ENCODE data around the gene B4GALT5. TPM values are rescaled to one million over a fixed set of nuclear protein-coding genes. Genes with fewer than 3 reads are reported as not detected.

B4GALT5 gene
- total RNA-seq, 1 experiment from 2014 or later: 65.0 TPM

- H3K4me1 Mint-ChIP-seq (ENCODE audit: low read depth, unreplicated experiment): peaks cover 57% of the 10 kb centered on the region
- CTCF ChIA-PET: interaction anchor here (0.7 to 0.9 kb wide), 2 partner anchors 93 to 192 kb away, joined by 3 to 4 read pairs; no protein-coding TSS in a partner anchor
These were observed 16.6 kb downstream of the B4GALT5 start for GRCh38 chr20:49697071-49697470.

GRCh38 chr20:49696594-49696993 lies 17.1 kb downstream of the B4GALT5 start:
- CTCF ChIA-PET: no interaction called here
- H3K4me1 Mint-ChIP-seq (ENCODE audit: low read depth, unreplicated experiment): peaks cover 61% of the 10 kb centered on the region
- no peak overlapping the region for H3K4me3 ChIP-seq (ENCODE audit: low read depth, low read length)
- H3K27me3 ChIP-seq (replicated peaks; ENCODE audit: control insufficient read depth, insufficient read depth, low read length): no peaks in the 10 kb centered on the region
- no peaks in the 10 kb centered on the region for H3K9me3 ChIP-seq
- intact Hi-C loops (cut with micrococcal nuclease; ENCODE audit: unreplicated experiment): no loop called here
- H3K36me3 ChIP-seq (ENCODE audit: control insufficient read depth, insufficient read depth, low read length): no peaks in the 10 kb centered on the region
- no peak overlapping the region for H3K27ac Mint-ChIP-seq (ENCODE audit: unreplicated experiment)
- POLR2A ChIA-PET: no interaction called here
- H3K36me3 Mint-ChIP-seq (ENCODE audit: insufficient read depth, unreplicated experiment): peaks cover 17% of the 10 kb centered on the region
- no peaks in the 10 kb centered on the region for H3K9me3 Mint-ChIP-seq (ENCODE audit: unreplicated experiment)
- no peaks in the 10 kb centered on the region for H3K27me3 Mint-ChIP-seq (ENCODE audit: insufficient read depth, unreplicated experiment)
- TF ChIP-seq CTCF (IDR thresholded peaks at IDR 0.05; ENCODE audit: insufficient read depth in 1 of 2, low read depth in 1 of 2, low read length in 1 of 2, severe bottlenecking in 1 of 2, unreplicated experiment in 1 of 2): no peak
- peaks cover 50% of the 10 kb centered on the region for H3K4me1 ChIP-seq
- no TSS peak for BruUV-seq (replicated peaks)
- no peak for DNase-seq
- H3K4me3 Mint-ChIP-seq (ENCODE audit: unreplicated experiment): no peak overlapping the region

More at GRCh38 chr20:49697071-49697470, 16.6 kb downstream of the B4GALT5 start:
- peaks cover 47% of the 10 kb centered on the region for H3K4me1 ChIP-seq
- peak in 1 of 2 experiments; percentile 39 for DNase-seq
- no peak overlapping the region for H3K4me3 Mint-ChIP-seq (ENCODE audit: unreplicated experiment)
- H3K27ac Mint-ChIP-seq (ENCODE audit: unreplicated experiment): peak overlapping the region; percentile 55
- peaks cover 21% of the 10 kb centered on the region for H3K36me3 Mint-ChIP-seq (ENCODE audit: insufficient read depth, unreplicated experiment)
- H3K9me3 Mint-ChIP-seq (ENCODE audit: unreplicated experiment): no peaks in the 10 kb centered on the region
- POLR2A ChIA-PET: no interaction called here
- no peaks in the 10 kb centered on the region for H3K36me3 ChIP-seq (ENCODE audit: control insufficient read depth, insufficient read depth, low read length)
- no peak overlapping the region for H3K4me3 ChIP-seq (ENCODE audit: low read depth, low read length)
- no TSS peak for BruUV-seq (replicated peaks)
- intact Hi-C loops (cut with micrococcal nuclease; ENCODE audit: unreplicated experiment): no loop called here
- no peak for TF ChIP-seq CTCF (IDR thresholded peaks at IDR 0.05; ENCODE audit: insufficient read depth in 1 of 2, low read depth in 1 of 2, low read length in 1 of 2, severe bottlenecking in 1 of 2, unreplicated experiment in 1 of 2)
- H3K27me3 Mint-ChIP-seq (ENCODE audit: insufficient read depth, unreplicated experiment): no peaks in the 10 kb centered on the region
- H3K9me3 ChIP-seq: no peaks in the 10 kb centered on the region
- H3K27me3 ChIP-seq (replicated peaks; ENCODE audit: control insufficient read depth, insufficient read depth, low read length): no peaks in the 10 kb centered on the region

- H3K36me3 Mint-ChIP-seq (ENCODE audit: insufficient read depth, unreplicated experiment): peaks cover 16% of the 10 kb centered on the region
- POLR2A ChIA-PET: no interaction called here
These were observed 17.8 kb downstream of the B4GALT5 start for GRCh38 chr20:49695830-49696229.

More at GRCh38 chr20:49695830-49696229, 17.8 kb downstream of the B4GALT5 start:
- peaks cover 67% of the 10 kb centered on the region for H3K4me1 Mint-ChIP-seq (ENCODE audit: low read depth, unreplicated experiment)
- H3K27ac Mint-ChIP-seq (ENCODE audit: unreplicated experiment): no peak overlapping the region
- no TSS peak for BruUV-seq (replicated peaks)
- peaks cover 54% of the 10 kb centered on the region for H3K4me1 ChIP-seq
- no peaks in the 10 kb centered on the region for H3K9me3 Mint-ChIP-seq (ENCODE audit: unreplicated experiment)
- no peaks in the 10 kb centered on the region for H3K36me3 ChIP-seq (ENCODE audit: control insufficient read depth, insufficient read depth, low read length)
- H3K9me3 ChIP-seq: no peaks in the 10 kb centered on the region
- intact Hi-C loops (cut with micrococcal nuclease; ENCODE audit: unreplicated experiment): no loop called here
- no peaks in the 10 kb centered on the region for H3K27me3 ChIP-seq (replicated peaks; ENCODE audit: control insufficient read depth, insufficient read depth, low read length)
- DNase-seq: no peak
- no peaks in the 10 kb centered on the region for H3K27me3 Mint-ChIP-seq (ENCODE audit: insufficient read depth, unreplicated experiment)
- no peak overlapping the region for H3K4me3 Mint-ChIP-seq (ENCODE audit: unreplicated experiment)
- H3K4me3 ChIP-seq (ENCODE audit: low read depth, low read length): no peak overlapping the region
- CTCF ChIA-PET: no interaction called here
- no peak for TF ChIP-seq CTCF (IDR thresholded peaks at IDR 0.05; ENCODE audit: insufficient read depth in 1 of 2, low read depth in 1 of 2, low read length in 1 of 2, severe bottlenecking in 1 of 2, unreplicated experiment in 1 of 2)

Data from Caco-2 (cell line).